Endodermal cell (in vitro differentiated cells): Measurements from ENCODE around the gene HNRNPH3. TPM values are rescaled to one million over a fixed set of nuclear protein-coding genes. Genes with fewer than 3 reads are reported as not detected.
A peak's percentile ranks its signal among the peaks of the same experiment; 100 is the strongest.

Experiments
- DNase-seq: peaks from one replicate; pipeline ENCODE4 v3.0.0-alpha.2; 2017
- H3K27ac ChIP-seq: 2 replicates; pipeline ENCODE4 v1.5.1; 2013; ENCODE audit warnings: mild to moderate bottlenecking, low read depth, low read length, moderate library complexity
- H3K27me3 ChIP-seq: 2 replicates; pipeline ENCODE4 v1.6.1; 2013; ENCODE audit warnings: mild to moderate bottlenecking, low read length, moderate library complexity; ENCODE audit not compliant: insufficient read depth, control insufficient read depth, poor library complexity, severe bottlenecking
- H3K36me3 ChIP-seq: 2 replicates; pipeline ENCODE4 v1.7.0; 2013; ENCODE audit warnings: mild to moderate bottlenecking, low read length, moderate library complexity; ENCODE audit not compliant: control insufficient read depth, insufficient read depth
- H3K4me1 ChIP-seq: one replicate; pipeline ENCODE4 v1.7.0; 2013; ENCODE audit warnings: low read length; ENCODE audit not compliant: control insufficient read depth, insufficient read depth
- H3K4me3 ChIP-seq: 2 replicates; pipeline ENCODE4 v1.5.1; 2013; ENCODE audit warnings: mild to moderate bottlenecking, low read length, moderate library complexity
- H3K9ac ChIP-seq: 2 replicates; pipeline ENCODE4 v1.6.1; 2013; ENCODE audit warnings: mild to moderate bottlenecking, low read length, moderate library complexity; ENCODE audit not compliant: poor library complexity, severe bottlenecking; ENCODE audit errors: extremely low read depth
- H3K9me3 ChIP-seq: 2 replicates; pipeline ENCODE4 v1.6.1; 2013; ENCODE audit warnings: mild to moderate bottlenecking, low read length, moderate library complexity; ENCODE audit not compliant: control insufficient read depth
- H3K27ac Mint-ChIP-seq: 2 replicates; pipeline ENCODE4 v1.8.0; 2020; ENCODE audit warnings: mixed read lengths
- H3K27me3 Mint-ChIP-seq: 2 replicates; pipeline ENCODE4 v1.8.0; 2021; ENCODE audit warnings: mild to moderate bottlenecking, mixed read lengths; ENCODE audit not compliant: insufficient read depth
- H3K36me3 Mint-ChIP-seq: 2 replicates; pipeline ENCODE4 v1.8.0; 2020; ENCODE audit warnings: low read depth, mixed read lengths
- H3K4me1 Mint-ChIP-seq: 2 replicates; pipeline ENCODE4 v1.8.0; 2020; ENCODE audit warnings: mixed read lengths
- H3K4me3 Mint-ChIP-seq: 2 replicates; pipeline ENCODE4 v1.8.0; 2020; ENCODE audit warnings: mild to moderate bottlenecking, moderate library complexity, mixed read lengths
- H3K9me3 Mint-ChIP-seq: 2 replicates; pipeline ENCODE4 v1.8.0; 2020; ENCODE audit warnings: mild to moderate bottlenecking, mixed read lengths
- WGBS, 2 experiments: methylation state at CpG; one replicate each; pipeline versions ENCODE4 v1.1.5 to v1.1.7; 2013; ENCODE audit warnings: missing lambda C conversion rate in 2 of 2, mixed read lengths in 1 of 2; ENCODE audit not compliant: insufficient coverage in 1 of 2, insufficient read length in 1 of 2; 5-methylcytosine and 5-hydroxymethylcytosine counted together
- total RNA-seq, 2 donors: library from RNA; stranded (reverse); fragmentation: NEBNext Ultra II Directional in 1 of 2; extraction: Animal tissue kit (Norgen Biotek cat#: 25700) in 1 of 2; gene quantifications; 2 replicates in 1 of 2; 3 replicates in 1 of 2; pipeline ENCODE4 v1.2.1, GENCODE V29; 2021
- TF ChIP-seq, protein P1 (sequence below): fragments of 200-600 bp; sonication (generic); conservative IDR thresholded peaks from 2 replicates; pipeline ENCODE4 v1.5.0; 2021; ENCODE audit warnings: antibody characterized with exemption, mild to moderate bottlenecking

Gene HNRNPH3
- total RNA-seq, 2 donors from 2014 or later, result 217 to 228 TPM

DNA sequence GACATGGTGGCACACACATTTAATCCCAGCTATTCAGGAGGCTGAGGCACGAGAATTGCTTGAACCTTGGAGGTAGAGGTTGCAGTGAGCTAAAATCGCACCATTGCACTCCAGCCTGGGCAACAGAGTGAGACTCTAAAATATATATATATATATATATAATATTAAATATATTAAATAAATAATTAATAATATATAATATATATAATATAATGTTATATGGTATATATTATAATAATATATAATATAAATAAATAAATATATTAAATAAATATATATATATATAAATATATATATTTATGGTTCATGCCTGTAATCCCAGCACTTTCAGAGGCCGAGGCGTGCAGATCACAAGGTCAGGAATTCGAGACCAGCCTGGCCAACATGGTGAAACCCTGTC is 34.7 kb downstream of the HNRNPH3 start:
- H3K4me1 ChIP-seq, result no peaks in the 10 kb centered on the region
- no peak overlapping the region for H3K4me3 ChIP-seq
- no peaks in the 10 kb centered on the region for H3K27me3 ChIP-seq
- peaks cover 54% of the 10 kb centered on the region for H3K36me3 ChIP-seq
- H3K4me1 Mint-ChIP-seq, result no peaks in the 10 kb centered on the region
- H3K9me3 Mint-ChIP-seq, result peaks cover 11% of the 10 kb centered on the region
- H3K36me3 Mint-ChIP-seq, result peaks cover 47% of the 10 kb centered on the region
- no peak for DNase-seq
- H3K9ac ChIP-seq, result no peak overlapping the region
- WGBS, 2 experiments, result 95 to 100% methylated on average over 3 to 5 of the region's 5 CpGs
- TF ChIP-seq, protein P1, sequence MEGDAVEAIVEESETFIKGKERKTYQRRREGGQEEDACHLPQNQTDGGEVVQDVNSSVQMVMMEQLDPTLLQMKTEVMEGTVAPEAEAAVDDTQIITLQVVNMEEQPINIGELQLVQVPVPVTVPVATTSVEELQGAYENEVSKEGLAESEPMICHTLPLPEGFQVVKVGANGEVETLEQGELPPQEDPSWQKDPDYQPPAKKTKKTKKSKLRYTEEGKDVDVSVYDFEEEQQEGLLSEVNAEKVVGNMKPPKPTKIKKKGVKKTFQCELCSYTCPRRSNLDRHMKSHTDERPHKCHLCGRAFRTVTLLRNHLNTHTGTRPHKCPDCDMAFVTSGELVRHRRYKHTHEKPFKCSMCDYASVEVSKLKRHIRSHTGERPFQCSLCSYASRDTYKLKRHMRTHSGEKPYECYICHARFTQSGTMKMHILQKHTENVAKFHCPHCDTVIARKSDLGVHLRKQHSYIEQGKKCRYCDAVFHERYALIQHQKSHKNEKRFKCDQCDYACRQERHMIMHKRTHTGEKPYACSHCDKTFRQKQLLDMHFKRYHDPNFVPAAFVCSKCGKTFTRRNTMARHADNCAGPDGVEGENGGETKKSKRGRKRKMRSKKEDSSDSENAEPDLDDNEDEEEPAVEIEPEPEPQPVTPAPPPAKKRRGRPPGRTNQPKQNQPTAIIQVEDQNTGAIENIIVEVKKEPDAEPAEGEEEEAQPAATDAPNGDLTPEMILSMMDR, result no peak
- H3K27ac ChIP-seq, result no peak overlapping the region
- H3K9me3 ChIP-seq, result peaks cover 6% of the 10 kb centered on the region
- no peaks in the 10 kb centered on the region for H3K27me3 Mint-ChIP-seq
- no peak overlapping the region for H3K27ac Mint-ChIP-seq
- H3K4me3 Mint-ChIP-seq, result no peak overlapping the region

DNA sequence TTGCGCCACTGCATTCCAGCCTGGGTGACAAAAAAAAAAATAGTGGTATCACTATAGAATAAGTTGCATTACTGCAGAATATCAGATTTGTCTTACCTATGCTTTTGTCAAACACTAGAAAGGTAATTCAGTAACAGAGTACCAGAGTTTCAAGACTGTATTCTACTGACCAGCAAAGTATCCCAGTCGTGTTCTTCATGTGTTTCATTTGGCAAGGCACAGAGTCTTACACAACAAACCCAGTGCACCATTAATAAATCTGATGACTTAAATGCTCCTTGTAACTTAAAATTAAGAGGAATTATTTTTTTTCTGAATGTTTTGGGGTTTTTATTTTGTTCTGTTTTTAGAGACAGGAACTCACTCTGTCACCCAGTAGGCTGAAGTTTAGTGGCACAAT is 35.3 kb downstream of the HNRNPH3 start:
- H3K4me1 ChIP-seq, result no peaks in the 10 kb centered on the region
- peaks cover 15% of the 10 kb centered on the region for H3K9me3 Mint-ChIP-seq
- H3K9me3 ChIP-seq, result peaks cover 11% of the 10 kb centered on the region
- H3K27ac ChIP-seq, result no peak overlapping the region
- 95 to 100% methylated on average over 1 to 2 of the region's 2 CpGs for WGBS, 2 experiments
- H3K36me3 Mint-ChIP-seq, result peaks cover 47% of the 10 kb centered on the region
- H3K4me3 ChIP-seq, result no peak overlapping the region
- H3K27ac Mint-ChIP-seq, result no peak overlapping the region
- no peak overlapping the region for H3K9ac ChIP-seq
- H3K36me3 ChIP-seq, result peaks cover 54% of the 10 kb centered on the region
- H3K27me3 ChIP-seq, result no peaks in the 10 kb centered on the region
- TF ChIP-seq, protein P1, result no peak
- H3K4me3 Mint-ChIP-seq, result no peak overlapping the region
- no peak for DNase-seq
- H3K27me3 Mint-ChIP-seq, result no peaks in the 10 kb centered on the region
- no peaks in the 10 kb centered on the region for H3K4me1 Mint-ChIP-seq

DNA sequence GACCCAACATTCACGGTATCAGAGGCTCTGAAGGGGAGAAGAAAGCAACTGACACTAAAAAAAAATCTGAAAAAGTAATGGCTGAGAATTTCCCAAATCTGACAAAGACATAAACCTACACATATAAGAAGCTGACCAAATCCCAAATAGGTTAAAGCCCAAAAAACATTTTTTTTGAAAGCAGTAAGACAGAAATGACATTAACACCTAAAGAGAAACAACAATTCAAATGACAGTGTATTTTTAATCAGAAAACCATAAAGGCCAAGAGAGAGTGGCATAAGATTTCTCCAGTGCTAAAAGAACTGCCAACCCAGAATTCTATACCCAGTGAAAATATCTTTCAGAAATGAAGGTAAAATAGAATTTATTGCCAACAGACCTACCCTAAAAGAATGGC is 39.7 kb downstream of the HNRNPH3 start:
- Mint-ChIP-seq H3K27me3 (no peaks in the 10 kb centered on the region), H3K36me3 (peaks cover 58% of the 10 kb centered on the region), H3K4me1 (no peaks in the 10 kb centered on the region), H3K27ac (no peak overlapping the region), H3K4me3 (no peak overlapping the region), H3K9me3 (peaks cover 37% of the 10 kb centered on the region)
- TF ChIP-seq, protein P1, result no peak
- DNase-seq, result no peak
- Histone ChIP-seq H3K9ac (no peak overlapping the region), H3K27me3 (no peaks in the 10 kb centered on the region), H3K4me1 (no peaks in the 10 kb centered on the region), H3K9me3 (peaks cover 40% of the 10 kb centered on the region), H3K36me3 (peaks cover 58% of the 10 kb centered on the region), H3K4me3 (peak overlapping the region; percentile 53), H3K27ac (no peak overlapping the region)
- 80% methylated on average over 1 of the region's 1 CpG; no CpG with 5 or more reads in 1 of the 2 experiments for WGBS, 2 experiments
